ENCODE measurements around the gene PFDN1. TPM values are rescaled to one million over a fixed set of nuclear protein-coding genes. Genes with fewer than 3 reads are reported as not detected.

PFDN1 gene
- total and polyA plus RNA-seq, 4 donors = 14.0 to 30.8 (median 20.7) TPM

- DNase-seq (ENCODE audit: low spot score) = no peak
- no peaks in the 10 kb centered on the region for H3K4me1 ChIP-seq (ENCODE audit: control insufficient read depth in 4 of 4, insufficient read depth in 4 of 4, low read length in 3 of 4)
- H3K4me3 ChIP-seq (ENCODE audit: low read depth in 1 of 3, low read length in 3 of 3) = no peak overlapping the region
- no peaks in the 10 kb centered on the region for H3K27me3 ChIP-seq (ENCODE audit: control insufficient read depth in 4 of 4, insufficient read depth in 4 of 4, low read length in 3 of 4)
- H3K9ac ChIP-seq (ENCODE audit: low read depth in 1 of 2, low read length in 2 of 2) = no peak overlapping the region
- 76% methylated on average over 2 of the region's 2 CpGs for WGBS
- H3K27ac ChIP-seq (ENCODE audit: low read depth in 1 of 2, low read length in 2 of 2) = no peak overlapping the region
- TF ChIP-seq RXRA (IDR thresholded peaks at IDR 0.05) (no peak), FOXA2 (IDR thresholded peaks at IDR 0.05) (no peak), NR2F2 (IDR thresholded peaks at IDR 0.05) (no peak), RAD21 (IDR thresholded peaks at IDR 0.05) (no peak), SP1 (IDR thresholded peaks at IDR 0.05) (no peak), CTCF (IDR thresholded peaks at IDR 0.05; ENCODE audit: low read depth, low read length, missing input control) (no peak), ATF3 (IDR thresholded peaks at IDR 0.05) (no peak), JUND (IDR thresholded peaks at IDR 0.05) (no peak), HNF4G (IDR thresholded peaks at IDR 0.05) (no peak), GABPA (IDR thresholded peaks at IDR 0.05 in 1 of 2, conservative IDR thresholded peaks at IDR 0.05 in 1 of 2) (no peak), REST (IDR thresholded peaks at IDR 0.05) (no peak), FOXA1 (IDR thresholded peaks at IDR 0.05) (no peak), YY1 (IDR thresholded peaks at IDR 0.05) (no peak), EGR1 (IDR thresholded peaks at IDR 0.05; ENCODE audit: low read depth in 2 of 2) (no peak), HNF4A (conservative IDR thresholded peaks at IDR 0.05) (no peak)
- TF ChIP-seq, protein P1, sequence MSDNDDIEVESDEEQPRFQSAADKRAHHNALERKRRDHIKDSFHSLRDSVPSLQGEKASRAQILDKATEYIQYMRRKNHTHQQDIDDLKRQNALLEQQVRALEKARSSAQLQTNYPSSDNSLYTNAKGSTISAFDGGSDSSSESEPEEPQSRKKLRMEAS (IDR thresholded peaks at IDR 0.05) = no peak
- TF ChIP-seq, protein P2, sequence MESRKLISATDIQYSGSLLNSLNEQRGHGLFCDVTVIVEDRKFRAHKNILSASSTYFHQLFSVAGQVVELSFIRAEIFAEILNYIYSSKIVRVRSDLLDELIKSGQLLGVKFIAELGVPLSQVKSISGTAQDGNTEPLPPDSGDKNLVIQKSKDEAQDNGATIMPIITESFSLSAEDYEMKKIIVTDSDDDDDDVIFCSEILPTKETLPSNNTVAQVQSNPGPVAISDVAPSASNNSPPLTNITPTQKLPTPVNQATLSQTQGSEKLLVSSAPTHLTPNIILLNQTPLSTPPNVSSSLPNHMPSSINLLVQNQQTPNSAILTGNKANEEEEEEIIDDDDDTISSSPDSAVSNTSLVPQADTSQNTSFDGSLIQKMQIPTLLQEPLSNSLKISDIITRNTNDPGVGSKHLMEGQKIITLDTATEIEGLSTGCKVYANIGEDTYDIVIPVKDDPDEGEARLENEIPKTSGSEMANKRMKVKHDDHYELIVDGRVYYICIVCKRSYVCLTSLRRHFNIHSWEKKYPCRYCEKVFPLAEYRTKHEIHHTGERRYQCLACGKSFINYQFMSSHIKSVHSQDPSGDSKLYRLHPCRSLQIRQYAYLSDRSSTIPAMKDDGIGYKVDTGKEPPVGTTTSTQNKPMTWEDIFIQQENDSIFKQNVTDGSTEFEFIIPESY (IDR thresholded peaks at IDR 0.05) = no peak
- H3K9me3 ChIP-seq (ENCODE audit: control insufficient read depth in 4 of 4, low read length in 3 of 4) = no peaks in the 10 kb centered on the region
- H3K36me3 ChIP-seq (ENCODE audit: control insufficient read depth in 4 of 4, insufficient read depth in 3 of 4, low read depth in 1 of 4, low read length in 3 of 4) = no peaks in the 10 kb centered on the region
These were observed 7.5 kb upstream of the PFDN1 start for GRCh38 chr5:140310434-140310833.
